Heart left ventricle (tissue), 16 donors: Measurements from ENCODE around the gene GSK3A. TPM values are rescaled to one million over a fixed set of nuclear protein-coding genes. Genes with fewer than 3 reads are reported as not detected.

Experiments used
- ATAC-seq, 4 donors: fragments of 200-7000 bp; cut with Tn5 transposase; one replicate each; pipeline ENCODE4 v1.9.1; 2020 to 2022; ENCODE audit warnings: moderate library complexity in 4 of 4, mild to moderate bottlenecking in 3 of 4, moderate number of reproducible peaks in 1 of 4
- DNase-seq, 5 donors: peaks; one replicate each; pipeline ENCODE4 v3.0.0-alpha.2; 2020
- H3K27ac ChIP-seq, 12 donors: fragments of 200-600 bp; sonication (generic) in 4 of 12; one replicate each; pipeline versions ENCODE4 v1.5.0 to v1.8.0; 2016 to 2022; ENCODE audit warnings: mild to moderate bottlenecking in 2 of 12
- H3K27me3 ChIP-seq, 9 donors: fragments of 200-600 bp; sonication (generic) in 2 of 9; one replicate each; pipeline versions ENCODE4 v1.5.1 to v1.8.0; 2016 to 2022; ENCODE audit warnings: mild to moderate bottlenecking in 3 of 9
- H3K36me3 ChIP-seq, 9 donors: fragments of 200-600 bp; sonication (generic) in 2 of 9; one replicate each; pipeline versions ENCODE4 v1.5.0 to v1.8.0; 2018 to 2022; ENCODE audit warnings: mild to moderate bottlenecking in 2 of 9
- H3K4me1 ChIP-seq, 12 donors: fragments of 200-600 bp; sonication (generic) in 4 of 12; one replicate each; pipeline versions ENCODE4 v1.5.0 to v1.8.0; 2016 to 2022; ENCODE audit warnings: mild to moderate bottlenecking in 3 of 12
- H3K4me3 ChIP-seq, 12 donors: fragments of 200-600 bp; sonication (generic) in 4 of 12; one replicate each; pipeline versions ENCODE4 v1.5.0 to v1.8.0; 2017 to 2022; ENCODE audit warnings: mild to moderate bottlenecking in 9 of 12, moderate library complexity in 4 of 12
- H3K9me3 ChIP-seq, 12 donors: fragments of 200-600 bp; sonication (generic) in 4 of 12; one replicate each; pipeline versions ENCODE4 v1.5.0 to v1.8.0; 2016 to 2022; ENCODE audit warnings: mild to moderate bottlenecking in 1 of 12
- CTCF ChIP-seq, 12 donors: fragments of 200-600 bp; sonication (generic) in 4 of 12; IDR thresholded peaks; one replicate each; pipeline versions ENCODE4 v1.5.0 to v1.8.0; 2018 to 2022; ENCODE audit warnings: antibody characterized with exemption in 12 of 12, mild to moderate bottlenecking in 5 of 12
- POLR2A ChIP-seq, 2 donors: fragments of 450-650 bp; IDR thresholded peaks; one replicate each; pipeline ENCODE4 v1.6.1; 2017; ENCODE audit warnings: antibody characterized with exemption in 2 of 2, mild to moderate bottlenecking in 2 of 2, moderate library complexity in 2 of 2
- WGBS, 4 donors: extraction: QIAGEN DNeasy Blood & Tissue Kit in 2 of 4; methylation state at CpG; one replicate each; pipeline versions ENCODE4 v1.1.5 to v1.1.7; 2013 to 2018; 5-methylcytosine and 5-hydroxymethylcytosine counted together
- intact Hi-C, 10 donors: fragments of 100-400 bp; cut with DNase I; formaldehyde crosslinking; loops; one replicate each; pipeline versions ENCODE4 v1.11.1 to v1.14.2; 2022
- polyA plus RNA-seq, 2 donors: library from polyadenylated mRNA; stranded (reverse); fragments of 200-250 nt; gene quantifications; one replicate each; pipeline ENCODE4 v1.2.3, GENCODE V29; 2013
- total RNA-seq, 9 donors: library from RNA; depleted of rRNA in 2 of 9; stranded (reverse); fragments of >200 nt in 2 of 9; fragmentation: NEBNext Ultra II Directional in 3 of 9; extraction: Animal tissue kit (Norgen Biotek cat#: 25700) in 3 of 9; gene quantifications; one replicate each; pipeline versions ENCODE4 v1.1.0 to v1.2.4, GENCODE V29; 2016 to 2023
- donor health status: ischemic (EF 13 %, LVEDD 7.1; RV severe dilation, severe dysfunction).
- donor health status: healthy with polysubstance abuse.
- donor health status: DM: no; HTN: yes; CAD: no.
- donor health status: DM: no; HTN: no; CAD: no.
- donor health status: ischemic (EF 25% LVEDD 6.9; RV normal size, moderate dysfunction).
- donor health status: ischemic (EF 25% LVEDD 5.7; RV mildly dilated, moderate dysfunction).
- donor health status: healthy.
- donor health status: DM: yes; HTN: yes; CAD: no.
- donor health status: ischemic (EF 35%, LVEDD 5.7; RV mildly dilated, moderate dysfunction).
- donor health status: nonischemic (EF 11% LVEDD 7.7; RV severe dilation, severe dysfunction).
- donor health status: DM: yes; HTN: yes; CAD: no.
- donor health status: PGD.
- donor health status: ischemic (EF 29% LVEDD 5.4; RV normal size, mild dysfunction).
- donor health status: nonischemic (EF 23%, LVEDD 6.1; RV moderate dilation, normal function).

The GSK3A gene
- total and polyA plus RNA-seq, 11 donors, result 22.5 to 76.5 (median 38.8) TPM

GRCh38 chr19:42276821-42277220, 34.4 kb upstream of the GSK3A start:
- Histone ChIP-seq H3K4me3 (no peak overlapping the region), H3K9me3 (no peaks in the 10 kb centered on the region), H3K4me1 (peaks cover 18 to 85% (median 62%) of the 10 kb centered on the region in 12 donors), H3K36me3 (peaks cover 0 to 43% (median 29%) of the 10 kb centered on the region in 9 donors), H3K27me3 (no peaks in the 10 kb centered on the region), H3K27ac (peak overlapping the region in 9 of 12 donors; percentile 19 to 98 (median 95))
- WGBS, 4 donors, result 80 to 85% (median 82%) methylated on average over 4 of the region's 4 CpGs
- TF ChIP-seq POLR2A (IDR thresholded peaks at IDR 0.05), result no peak
- no peak for TF ChIP-seq CTCF (IDR thresholded peaks at IDR 0.05)
- intact Hi-C loops, result no loop called here
- no peak for DNase-seq
- ATAC-seq, result no peak

- peak overlapping the region in 10 of 12 donors; percentile 8 to 98 (median 46) for H3K27ac ChIP-seq
- peaks cover 18 to 85% (median 62%) of the 10 kb centered on the region in 12 donors for H3K4me1 ChIP-seq
- no peak for ATAC-seq
These were observed 33.9 kb upstream of the GSK3A start for GRCh38 chr19:42276284-42276683.

GRCh38 chr19:42275517-42275916, 33.1 kb upstream of the GSK3A start:
- peak overlapping the region in 5 of 12 donors; percentile 20 to 96 (median 41) for H3K27ac ChIP-seq
- no peak for TF ChIP-seq POLR2A (IDR thresholded peaks at IDR 0.05)
- TF ChIP-seq CTCF (IDR thresholded peaks at IDR 0.05), result no peak
- H3K4me3 ChIP-seq, result no peak overlapping the region
- intact Hi-C loops, result no loop called here
- H3K9me3 ChIP-seq, result no peaks in the 10 kb centered on the region
- WGBS, 4 donors, result 85 to 97% (median 93%) methylated on average over 3 of the region's 3 CpGs
- DNase-seq (no peak), ATAC-seq (no peak)
- peaks cover 0 to 45% (median 29%) of the 10 kb centered on the region in 9 donors for H3K36me3 ChIP-seq
- peaks cover 24 to 85% (median 66%) of the 10 kb centered on the region in 12 donors for H3K4me1 ChIP-seq
- H3K27me3 ChIP-seq, result no peaks in the 10 kb centered on the region

More at GRCh38 chr19:42276284-42276683, 33.9 kb upstream of the GSK3A start:
- H3K4me3 ChIP-seq, result no peak overlapping the region
- no peaks in the 10 kb centered on the region for H3K9me3 ChIP-seq
- peaks cover 0 to 45% (median 29%) of the 10 kb centered on the region in 9 donors for H3K36me3 ChIP-seq
- 47 to 70% (median 54%) methylated on average over 2 to 3 of the region's 3 CpGs for WGBS, 4 donors
- peak in 1 of 5 donors; percentile 37 for DNase-seq
- TF ChIP-seq POLR2A (IDR thresholded peaks at IDR 0.05) (no peak), CTCF (IDR thresholded peaks at IDR 0.05) (no peak)
- H3K27me3 ChIP-seq, result no peaks in the 10 kb centered on the region
- intact Hi-C loops, result no loop called here

- no peak for TF ChIP-seq POLR2A (IDR thresholded peaks at IDR 0.05)
- TF ChIP-seq CTCF (IDR thresholded peaks at IDR 0.05), result no peak
These were observed 32.7 kb upstream of the GSK3A start for GRCh38 chr19:42275103-42275502.

More at GRCh38 chr19:42275103-42275502, 32.7 kb upstream of the GSK3A start:
- ATAC-seq (no peak), DNase-seq (no peak)
- H3K36me3 ChIP-seq, result peaks cover 0 to 45% (median 29%) of the 10 kb centered on the region in 9 donors
- WGBS, 4 donors, result 73 to 78% (median 76%) methylated on average over 6 to 7 of the region's 7 CpGs
- intact Hi-C loops, result no loop called here
- H3K4me1 ChIP-seq, result peaks cover 26 to 87% (median 70%) of the 10 kb centered on the region in 12 donors
- H3K27ac ChIP-seq, result peak overlapping the region in 2 of 12 donors; percentile 20 to 26
- H3K4me3 ChIP-seq, result no peak overlapping the region
- no peaks in the 10 kb centered on the region for H3K9me3 ChIP-seq
- H3K27me3 ChIP-seq, result no peaks in the 10 kb centered on the region
